ENCODE measurements around the gene AARSD1.
"Not testable (repeated sequence)": the region's sequence is repeated elsewhere in the genome, so short reads cannot be mapped to it uniquely, and the experiment has no call there.

Gene AARSD1, protein sequence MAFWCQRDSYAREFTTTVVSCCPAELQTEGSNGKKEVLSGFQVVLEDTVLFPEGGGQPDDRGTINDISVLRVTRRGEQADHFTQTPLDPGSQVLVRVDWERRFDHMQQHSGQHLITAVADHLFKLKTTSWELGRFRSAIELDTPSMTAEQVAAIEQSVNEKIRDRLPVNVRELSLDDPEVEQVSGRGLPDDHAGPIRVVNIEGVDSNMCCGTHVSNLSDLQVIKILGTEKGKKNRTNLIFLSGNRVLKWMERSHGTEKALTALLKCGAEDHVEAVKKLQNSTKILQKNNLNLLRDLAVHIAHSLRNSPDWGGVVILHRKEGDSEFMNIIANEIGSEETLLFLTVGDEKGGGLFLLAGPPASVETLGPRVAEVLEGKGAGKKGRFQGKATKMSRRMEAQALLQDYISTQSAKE

DNA sequence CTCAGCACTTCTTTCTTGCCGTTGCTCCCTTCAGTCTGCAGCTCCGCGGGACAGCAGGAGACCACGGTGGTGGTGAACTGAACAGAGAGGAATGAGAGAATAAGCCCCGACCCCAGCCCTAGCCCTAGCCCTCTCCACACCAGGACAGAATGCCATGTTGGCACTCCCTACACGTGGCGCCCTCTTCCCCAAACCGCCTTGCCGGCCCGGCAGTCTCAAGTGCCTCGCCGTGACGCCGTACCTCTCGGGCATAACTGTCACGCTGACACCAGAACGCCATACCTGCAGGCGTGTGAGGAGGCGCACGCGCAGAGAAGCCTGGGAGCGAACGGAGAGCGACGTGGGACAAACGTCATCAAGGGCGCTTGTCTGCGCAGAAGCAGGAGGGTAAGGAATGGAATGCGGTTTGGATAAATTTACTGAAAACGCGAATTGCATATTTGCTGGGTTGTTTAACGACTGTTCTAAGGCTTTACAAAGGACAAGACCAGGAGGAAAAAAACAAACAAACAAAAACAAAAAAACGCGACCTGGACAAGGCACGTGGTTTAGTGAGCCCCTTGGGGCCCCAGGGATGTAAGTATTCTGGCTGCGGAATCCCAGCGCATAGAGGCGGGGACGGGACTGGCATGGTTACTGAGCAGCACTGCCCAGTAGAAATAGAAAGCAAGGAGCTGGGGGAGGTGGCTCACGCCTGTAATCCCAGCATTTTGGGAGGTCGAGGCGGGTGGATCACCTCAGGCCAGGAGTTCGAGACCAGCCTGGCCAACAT is at the start of gene AARSD1:
Gene AARSD1 (minus strand): TSS at position 294 of the 772 bp plus-strand sequence. CDS start 14 bp downstream, at position 280.
- DNase-seq = peak; percentile 93

DNA sequence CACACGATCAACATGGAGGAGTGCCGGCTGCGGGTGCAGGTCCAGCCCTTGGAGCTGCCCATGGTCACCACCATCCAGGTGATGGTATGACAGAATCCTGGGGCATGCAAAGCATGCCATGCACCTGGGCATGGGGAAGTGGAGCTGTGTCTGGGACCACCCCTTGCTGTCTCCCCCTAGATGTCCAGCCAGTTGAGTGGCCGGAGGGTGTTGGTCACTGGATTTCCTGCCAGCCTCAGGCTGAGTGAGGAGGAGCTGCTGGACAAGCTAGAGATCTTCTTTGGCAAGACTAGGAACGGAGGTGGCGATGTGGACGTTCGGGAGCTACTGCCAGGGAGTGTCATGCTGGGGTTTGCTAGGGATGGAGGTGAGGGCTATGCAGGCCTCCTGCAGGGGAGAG is 49.0 kb upstream of the AARSD1 start:
- no peak for DNase-seq

DNA sequence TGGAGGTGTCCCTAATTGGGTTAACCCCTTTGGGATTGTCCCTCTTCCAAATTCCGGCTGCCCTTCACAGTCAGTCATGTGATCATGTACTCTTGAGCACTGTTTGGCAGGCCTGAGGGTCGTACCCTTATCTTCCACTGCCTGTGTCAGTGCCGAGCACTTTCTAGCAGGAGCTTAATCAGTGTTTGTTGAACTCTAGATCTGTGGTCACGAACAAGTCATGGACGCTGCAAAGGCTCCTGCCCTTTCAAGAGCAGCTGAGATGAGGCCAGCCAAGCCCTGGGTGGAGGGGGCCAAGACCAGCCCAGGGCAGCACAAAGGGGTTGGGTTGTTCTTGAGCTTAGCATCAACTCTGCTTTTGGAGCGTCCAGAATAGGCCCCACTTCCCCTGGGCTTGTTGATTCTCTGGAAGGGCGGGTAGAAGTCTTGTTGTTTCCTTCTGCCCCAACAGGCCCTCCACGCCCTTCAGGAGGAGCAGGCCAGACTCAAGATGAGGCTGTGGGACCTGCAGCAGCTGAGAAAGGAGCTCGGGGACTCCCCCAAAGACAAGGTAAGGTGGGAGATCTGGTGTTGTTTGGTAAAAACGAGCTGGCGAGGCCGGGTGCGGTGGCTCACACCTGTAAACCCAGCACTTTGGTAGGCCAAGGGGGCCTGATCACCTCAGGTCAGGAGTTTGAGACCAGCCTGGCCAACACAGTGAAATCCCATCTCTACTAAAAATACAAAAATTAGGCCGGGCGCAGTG is 47.6 kb upstream of the AARSD1 start:
- no peak for DNase-seq

DNA sequence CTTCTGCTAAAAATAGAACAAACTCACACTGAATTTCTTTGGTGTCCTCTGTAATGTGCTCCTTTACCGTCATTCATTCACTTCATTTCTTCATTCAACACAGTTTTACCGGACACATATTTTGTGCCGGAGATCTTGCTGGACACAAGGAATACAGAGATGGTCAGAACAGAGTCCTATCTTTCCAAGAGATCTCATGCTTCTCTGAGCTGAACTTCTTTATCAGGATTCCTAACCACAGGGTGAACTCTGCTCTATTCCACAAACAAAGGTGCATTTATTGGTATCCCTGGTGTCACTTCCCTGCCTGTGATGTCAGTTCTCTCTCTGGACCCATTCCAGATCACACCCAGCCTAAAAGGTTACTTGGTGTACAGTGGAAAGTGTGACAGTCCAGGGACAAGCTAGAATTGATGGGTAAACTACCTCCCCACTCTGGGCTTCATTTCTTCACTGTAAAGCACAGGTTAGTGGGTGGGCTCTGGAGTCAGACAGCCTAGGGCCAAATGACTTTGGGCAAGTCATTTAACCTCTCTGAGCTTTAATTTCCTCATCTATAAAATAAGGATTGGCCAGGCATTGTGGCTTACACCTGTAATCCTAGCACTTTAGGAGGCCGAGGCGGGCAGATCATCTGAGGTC is 46.5 kb upstream of the AARSD1 start:
- DNase-seq = no peak

DNA sequence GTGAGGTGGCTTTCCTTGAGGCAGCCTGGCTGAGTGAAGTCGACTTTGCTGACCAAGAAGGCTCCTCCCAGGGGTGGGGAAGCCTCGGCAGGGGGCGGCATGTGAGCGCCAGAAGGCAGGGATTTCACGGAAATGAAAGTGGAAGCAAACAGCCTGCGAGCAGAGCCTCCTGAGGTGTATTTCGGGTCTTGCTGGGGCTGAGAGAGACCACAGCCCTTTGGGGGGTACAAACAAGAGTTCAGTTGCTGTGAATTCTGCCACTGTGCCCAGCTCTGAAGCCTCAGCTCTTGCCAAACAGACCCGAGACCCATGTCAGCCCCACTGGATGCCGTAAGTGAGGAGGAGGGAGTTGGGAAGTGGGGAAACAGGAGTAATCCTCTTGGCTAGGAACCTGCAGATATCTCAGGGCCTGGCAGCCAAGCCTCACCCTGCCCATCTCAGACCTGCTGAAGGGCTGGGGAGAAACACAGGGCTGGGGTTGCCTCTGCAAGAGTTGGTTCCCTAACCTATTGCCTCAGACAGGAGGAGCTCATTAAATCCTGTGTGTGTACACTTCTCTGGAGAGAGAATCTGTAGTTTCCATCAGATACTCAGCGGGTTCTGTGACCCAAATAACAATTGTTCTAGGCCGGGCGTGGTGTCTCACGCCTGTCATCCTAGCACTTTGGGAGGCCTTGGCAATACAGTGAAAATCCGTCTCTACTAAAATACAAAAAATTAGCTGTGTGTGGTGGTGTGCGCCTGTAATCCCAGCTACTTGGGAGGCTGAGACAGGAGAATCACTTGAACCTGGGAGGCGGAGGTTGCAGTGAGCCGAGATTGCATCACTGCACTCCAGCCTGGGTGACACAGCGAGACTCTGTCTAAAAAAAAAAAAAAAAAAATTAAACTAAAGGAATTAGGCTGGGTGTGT is 42.6 kb upstream of the AARSD1 start, which contains the start of gene IFI35:
Gene IFI35 (plus strand): TSS at position 146 of the 913 bp plus-strand sequence. CDS start 164 bp downstream, at position 310.
- peak; percentile 89 for DNase-seq

DNA sequence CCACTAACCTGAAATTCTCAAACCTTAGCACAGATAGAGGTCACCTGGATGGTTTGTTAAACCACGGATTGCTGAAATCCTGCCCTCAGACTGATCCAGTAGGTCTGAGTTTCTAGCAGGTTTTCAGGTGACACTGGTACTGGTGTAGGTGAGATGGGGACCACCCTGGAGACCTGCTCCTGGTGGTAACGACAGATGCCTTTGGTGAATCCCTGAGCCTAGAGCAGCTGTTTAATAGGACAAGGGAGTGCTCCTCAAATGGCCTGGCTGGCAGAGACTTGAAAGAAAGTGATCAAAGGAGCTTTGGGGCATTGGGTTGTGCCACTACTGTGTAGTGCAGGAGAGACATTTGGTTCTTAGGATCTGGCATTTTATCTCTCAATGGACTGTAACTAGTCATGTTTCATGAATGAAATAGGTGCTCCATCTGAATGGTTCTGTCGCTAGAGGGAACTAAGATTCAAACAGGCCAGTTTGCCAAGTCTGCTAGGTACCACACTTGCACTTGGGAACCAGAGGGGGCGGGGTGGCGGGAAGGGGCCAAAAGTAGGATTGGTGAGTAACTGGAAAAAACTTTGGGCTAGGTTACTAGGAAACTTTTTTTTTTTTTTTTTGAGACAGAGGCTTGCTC is 39.4 kb upstream of the AARSD1 start:
- no peak for DNase-seq

DNA sequence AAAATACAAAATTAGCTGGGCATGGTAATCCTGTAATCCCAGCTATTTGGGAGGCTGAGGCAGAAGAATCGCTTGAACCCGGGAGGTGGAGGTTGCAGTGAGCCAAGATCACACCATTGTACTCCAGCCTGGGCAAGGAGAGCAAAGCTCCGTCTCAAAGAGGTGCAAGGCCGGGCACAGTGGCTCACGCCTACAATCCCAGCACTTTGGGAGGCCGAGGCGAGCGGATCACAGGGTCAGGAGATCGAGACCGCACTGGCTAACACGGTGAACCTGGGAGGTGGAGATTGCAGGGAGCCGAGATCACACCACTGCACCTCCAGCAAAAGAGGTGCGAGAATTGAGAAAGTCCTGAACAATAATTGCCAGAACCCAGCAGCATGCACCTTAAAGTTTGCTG is 36.6 kb upstream of the AARSD1 start:
- DNase-seq = not testable (repeated sequence)

DNA sequence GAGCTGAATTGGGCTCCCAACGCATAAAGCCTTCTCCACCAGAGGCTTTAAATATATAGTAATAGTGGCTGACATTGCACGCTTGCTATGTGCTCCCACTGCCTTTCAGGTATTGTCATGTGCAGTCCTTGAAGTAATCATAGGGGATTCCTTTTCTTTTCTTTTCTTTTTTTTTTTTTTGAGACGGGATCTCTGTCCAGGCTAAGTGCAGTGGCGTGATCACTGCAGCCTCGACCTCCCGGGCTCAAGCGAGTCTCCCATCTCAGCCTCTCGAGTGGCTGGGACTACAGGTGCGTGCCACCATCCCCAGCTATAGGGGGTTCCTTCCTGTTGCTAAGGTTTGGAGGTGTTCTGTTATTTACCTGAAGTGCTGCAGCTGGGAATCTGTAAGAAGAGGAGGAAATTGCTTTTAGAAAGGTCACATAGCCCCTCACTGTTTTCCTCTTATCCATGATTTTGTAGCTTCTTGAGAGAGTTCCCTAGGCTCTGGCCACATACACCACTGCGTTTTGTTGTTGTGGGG is 34.8 kb upstream of the AARSD1 start:
- DNase-seq = no peak

DNA sequence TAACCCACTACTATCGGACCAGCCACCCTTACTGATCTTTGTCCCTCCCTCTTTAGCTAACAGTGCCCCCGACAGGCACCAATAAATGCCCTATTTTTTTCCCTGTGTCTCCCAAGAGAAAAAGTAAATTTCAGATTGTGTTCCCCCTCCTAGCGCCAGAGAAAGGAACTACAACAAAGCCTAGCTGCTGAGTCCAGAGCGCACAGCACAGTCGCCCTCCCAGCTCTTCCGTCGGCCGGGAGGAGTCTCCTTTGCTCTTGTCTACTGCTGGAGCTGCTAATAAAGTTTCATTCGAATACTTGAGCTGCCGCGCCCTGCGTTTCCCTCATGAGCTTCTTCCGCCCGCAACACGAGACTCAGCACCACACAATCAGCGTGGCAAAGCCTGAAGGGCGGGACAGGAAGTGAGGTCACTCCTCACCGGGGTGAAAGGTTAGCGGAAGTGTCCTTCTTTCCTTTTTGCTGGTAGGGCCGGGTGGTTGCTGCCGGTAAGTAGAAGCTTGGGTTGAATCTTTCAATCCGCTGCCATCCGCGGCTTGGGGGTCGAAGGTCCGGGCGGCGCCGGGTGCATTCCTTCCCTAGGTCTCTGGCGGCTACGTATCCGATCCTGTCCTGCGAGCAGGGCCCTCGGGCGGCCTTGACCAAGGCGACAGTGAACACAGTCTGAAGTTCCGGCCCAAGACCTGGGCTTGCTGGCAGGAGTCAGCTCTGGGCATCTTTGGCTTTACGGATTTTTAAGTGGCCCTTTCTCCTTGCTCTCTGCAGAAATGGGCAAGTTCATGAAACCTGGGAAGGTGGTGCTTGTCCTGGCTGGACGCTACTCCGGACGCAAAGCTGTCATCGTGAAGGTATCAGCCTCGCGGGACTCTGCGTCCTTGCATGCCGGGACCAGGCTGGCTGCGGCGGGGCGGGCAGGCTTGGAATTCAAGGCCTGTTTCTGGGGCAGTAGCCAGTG is 34.0 kb upstream of the AARSD1 start, which contains the start of gene RPL27:
Gene RPL27 (plus strand): TSS at position 436 of the 955 bp plus-strand sequence. CDS start 332 bp downstream, at position 768.
- DNase-seq = peak; percentile 99

DNA sequence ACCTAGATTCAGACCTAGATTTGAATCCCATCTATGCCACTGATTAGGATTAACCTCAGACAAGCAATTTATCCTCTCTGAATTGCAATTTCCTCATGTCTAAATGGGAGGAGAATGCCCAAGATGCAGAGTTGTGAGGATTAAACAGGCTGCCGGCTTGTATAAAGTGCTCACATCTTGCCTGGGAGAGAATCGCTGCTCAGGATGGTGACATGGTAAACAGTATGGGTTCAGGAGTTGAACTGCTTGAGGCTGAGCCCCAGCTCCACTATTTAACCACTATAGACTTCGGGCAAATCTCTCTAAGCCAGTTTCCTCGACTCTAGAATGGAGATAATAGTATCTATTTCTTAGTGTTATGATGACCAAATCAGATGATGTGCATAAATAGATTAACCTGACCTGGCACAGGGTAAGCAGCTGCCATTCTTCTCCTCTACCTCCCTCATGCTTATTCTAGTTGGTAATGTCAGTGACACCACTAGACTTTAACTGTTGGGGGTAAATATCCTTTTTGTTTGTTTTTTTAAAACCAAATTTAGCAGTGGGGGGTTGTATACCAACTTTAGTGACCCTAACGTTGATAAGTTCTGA is 33.2 kb upstream of the AARSD1 start:
- DNase-seq = no peak

DNA sequence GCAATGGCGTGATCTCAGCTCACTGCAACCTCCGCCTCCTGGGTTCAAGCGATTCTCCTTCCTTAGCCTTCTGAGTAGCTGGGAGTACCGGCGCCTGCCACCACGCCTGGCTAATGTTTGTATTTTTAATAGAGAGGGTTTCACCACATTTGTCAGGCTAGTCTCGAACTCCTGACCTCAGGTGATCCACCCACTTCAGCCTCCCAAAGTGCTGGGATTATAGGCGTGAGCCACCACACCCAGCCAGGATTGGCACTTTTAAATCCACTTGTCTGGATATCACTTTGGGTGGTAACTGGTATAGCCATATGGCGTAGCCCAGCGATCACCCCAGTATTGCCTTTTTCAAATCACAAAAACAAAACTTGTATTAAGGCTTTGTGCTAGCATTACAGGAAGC is 29.7 kb upstream of the AARSD1 start:
- DNase-seq = not testable (repeated sequence)

DNA sequence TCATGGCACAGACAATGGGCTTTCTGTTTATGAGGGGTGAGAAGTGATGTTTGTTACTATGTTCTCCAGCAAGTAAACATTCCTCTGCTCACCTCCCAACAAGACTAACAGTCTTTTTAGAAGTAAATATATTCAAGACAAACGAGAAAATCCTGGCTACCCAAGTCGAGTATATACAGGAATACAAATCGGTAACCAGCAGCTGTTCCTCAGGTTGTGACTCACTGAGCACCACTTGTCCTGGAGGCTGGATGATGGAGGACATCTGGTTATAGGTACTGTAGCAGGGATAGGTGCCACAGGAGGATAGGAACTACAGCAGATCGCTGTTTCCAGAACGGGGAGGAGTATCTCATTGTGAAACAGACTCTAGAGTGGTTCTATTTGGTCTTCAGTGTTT is 28.6 kb upstream of the AARSD1 start:
- DNase-seq = no peak

DNA sequence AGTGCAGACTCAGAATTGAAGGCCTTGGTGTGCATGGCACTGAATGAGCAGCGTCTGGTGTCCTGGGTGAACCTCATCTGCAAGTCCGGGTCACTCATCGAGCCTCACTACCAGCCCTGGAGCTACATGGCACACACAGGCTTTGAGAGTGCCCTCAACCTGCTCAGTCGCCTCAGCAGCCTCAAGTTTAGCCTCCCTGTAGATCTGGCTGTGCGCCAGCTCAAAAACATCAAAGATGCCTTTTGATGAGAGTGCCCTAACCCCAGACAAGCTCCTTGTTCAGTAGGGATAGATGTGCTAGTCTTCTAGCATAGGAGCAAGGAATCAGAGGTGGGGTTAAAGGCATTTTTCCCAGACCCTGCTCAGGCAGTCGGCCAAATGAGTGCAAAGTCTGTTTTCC is 27.2 kb upstream of the AARSD1 start:
- DNase-seq = no peak

DNA sequence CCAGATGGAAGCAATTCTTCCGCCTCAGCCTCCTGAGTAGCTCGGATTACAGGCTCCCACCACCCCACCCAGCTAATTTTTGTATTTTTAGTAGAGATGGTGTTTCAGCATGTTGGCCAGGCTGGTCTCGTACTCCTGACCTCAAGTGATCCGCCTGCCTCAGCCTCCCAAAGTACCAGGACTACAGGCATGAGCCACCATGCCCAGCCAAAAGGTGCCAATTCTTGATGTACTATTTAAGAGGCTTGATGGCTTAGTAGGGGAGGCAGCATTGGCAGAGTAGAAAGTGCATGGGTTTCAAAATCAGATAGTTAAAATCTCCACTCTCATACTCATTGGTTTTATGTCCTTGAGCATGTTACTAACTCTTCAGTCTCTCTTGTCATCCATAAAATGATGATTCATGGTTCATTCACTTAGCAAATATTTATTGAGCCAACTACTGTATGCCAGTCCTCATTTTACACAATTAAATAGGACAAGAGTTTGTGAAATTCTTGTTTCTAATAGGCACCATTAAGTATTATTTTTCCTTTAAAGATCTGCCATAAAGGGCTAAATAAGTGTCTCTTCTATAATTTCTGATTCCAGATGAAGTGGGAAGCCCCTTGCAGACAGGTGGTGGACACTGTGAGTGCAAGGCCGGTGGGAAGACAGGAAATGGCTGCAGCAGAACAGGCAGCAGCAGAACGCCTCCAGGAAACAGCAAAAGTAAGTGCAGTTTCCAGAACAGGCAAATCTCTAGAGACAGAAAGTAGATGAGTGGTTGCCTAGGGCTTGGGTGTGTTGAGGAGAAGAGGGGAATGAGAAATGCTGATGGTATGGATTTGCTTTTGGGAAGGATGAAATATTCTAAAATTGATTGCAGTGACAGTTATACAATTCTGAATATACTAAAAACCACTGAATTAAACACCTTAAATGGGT is 25.7 kb upstream of the AARSD1 start:
- no peak for DNase-seq

DNA sequence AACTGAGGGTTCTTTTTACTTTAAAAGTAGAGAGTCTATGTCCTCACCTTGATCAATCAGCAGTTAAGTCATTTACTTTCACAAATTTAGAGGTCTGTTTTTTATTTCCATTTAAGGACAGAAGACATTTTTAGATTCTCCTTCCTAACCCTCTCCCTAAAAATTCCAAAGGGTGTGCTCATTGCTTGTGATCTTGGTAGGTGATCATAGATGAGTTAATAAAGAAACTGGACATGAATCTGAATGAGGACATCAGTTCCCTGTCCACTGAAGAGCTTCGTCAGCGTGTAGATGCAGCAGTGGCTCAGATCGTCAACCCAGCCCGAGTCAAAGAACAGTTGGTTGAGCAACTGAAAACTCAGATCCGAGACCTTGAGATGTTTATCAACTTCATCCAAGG is 24.9 kb upstream of the AARSD1 start:
- DNase-seq = no peak

DNA sequence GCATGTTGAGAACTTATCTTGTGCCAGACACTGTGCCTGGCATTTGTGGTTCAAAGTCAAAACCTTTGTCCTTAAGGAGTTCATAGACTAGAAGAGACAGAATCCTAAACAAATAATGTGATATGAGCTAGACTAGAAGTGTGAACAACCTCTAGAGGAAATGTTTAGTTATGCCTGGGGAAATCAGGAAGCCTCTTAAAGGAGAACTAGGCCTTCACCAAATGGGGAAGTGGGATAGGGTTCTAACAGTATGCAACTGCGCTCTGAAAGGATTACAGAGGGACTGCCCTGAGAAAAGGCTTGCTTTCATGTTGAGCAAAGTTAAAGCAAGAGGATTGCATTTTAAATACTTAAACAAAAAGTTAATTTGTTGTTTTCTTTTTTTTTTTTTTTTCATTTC is 21.0 kb upstream of the AARSD1 start:
- no peak for DNase-seq

DNA sequence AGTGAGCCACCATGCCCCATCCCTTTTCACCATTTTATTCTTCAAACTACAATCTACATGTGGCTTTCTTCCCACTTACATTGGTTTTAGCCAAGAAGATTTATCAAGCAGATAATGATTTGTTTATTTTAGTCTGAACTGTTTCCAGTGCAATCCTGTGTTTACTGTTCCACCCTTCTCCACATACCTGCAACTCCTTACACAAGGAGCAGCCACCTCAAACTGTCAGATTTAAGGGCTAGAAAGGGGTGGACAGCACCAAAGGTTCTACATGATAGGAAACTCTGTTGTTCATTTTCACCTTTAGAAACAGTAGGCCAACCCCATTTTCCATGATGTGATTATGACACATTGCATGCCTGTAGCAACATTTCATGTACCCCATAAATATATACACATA is 18.0 kb upstream of the AARSD1 start:
- DNase-seq = no peak

Measured in CD4-positive, alpha-beta T cell treated with Interleukin-21 for 1 hour (primary cell).